ENCODE measurements around the gene TMEM233. TPM values are rescaled to one million over a fixed set of nuclear protein-coding genes. Genes with fewer than 3 reads are reported as not detected.

TMEM233 gene
- total and polyA plus RNA-seq, 9 of the 15 experiments (the other 6 are each of a cell fraction or from before 2014, with no cell fraction given): 0.04 to 0.17 (median 0.07) TPM; not detected in 2

GRCh38 chr12:119687879-119688278, 94.3 kb downstream of the TMEM233 start (continued):
- no peak for TF ChIP-seq ZBTB11 (CRISPR knock-in tag; IDR thresholded peaks at IDR 0.05)
- TF ChIP-seq FOXK1 (CRISPR knock-in tag; IDR thresholded peaks at IDR 0.05; ENCODE audit: borderline replicate concordance): no peak
- TF ChIP-seq ZNF277 (CRISPR knock-in tag; IDR thresholded peaks at IDR 0.05; ENCODE audit: borderline replicate concordance): no peak
- no peak for TF ChIP-seq ZNF778 (CRISPR knock-in tag; IDR thresholded peaks at IDR 0.05)
- no peak for TF ChIP-seq ZNF444 (CRISPR knock-in tag; IDR thresholded peaks at IDR 0.05)
- TF ChIP-seq E2F4 (CRISPR knock-in tag; IDR thresholded peaks at IDR 0.05; ENCODE audit: low read depth): no peak
- TF ChIP-seq STAT5A (IDR thresholded peaks at IDR 0.05; ENCODE audit: borderline replicate concordance, low read length): no peak
- no peak for TF ChIP-seq ARID3B (CRISPR knock-in tag; IDR thresholded peaks at IDR 0.05; ENCODE audit: borderline replicate concordance)
- TF ChIP-seq ZNF232 (CRISPR knock-in tag; IDR thresholded peaks at IDR 0.05): no peak
- TF ChIP-seq DNMT1 (IDR thresholded peaks at IDR 0.05): no peak
- no peak for TF ChIP-seq ZSCAN32 (CRISPR knock-in tag; IDR thresholded peaks at IDR 0.05)
- no peak for TF ChIP-seq TOE1 (IDR thresholded peaks at IDR 0.05; ENCODE audit: borderline replicate concordance)
- TF ChIP-seq TOE1 (CRISPR knock-in tag; IDR thresholded peaks at IDR 0.05; ENCODE audit: borderline replicate concordance, low read depth): no peak
- no peak for TF ChIP-seq POLR2AphosphoS5 (IDR thresholded peaks at IDR 0.05; ENCODE audit: control insufficient read depth, insufficient read depth, low read depth, low read length)
- TF ChIP-seq SIN3B (IDR thresholded peaks at IDR 0.05; ENCODE audit: low read depth): no peak

All from K562 (cell line).